Measurements from ENCODE around the gene MS4A7. TPM values are rescaled to one million over a fixed set of nuclear protein-coding genes. Genes with fewer than 3 reads are reported as not detected.

Gene MS4A7
- total and polyA plus RNA-seq, 11 donors, result 2.7 to 57.1 (median 8.3) TPM

- intact Hi-C loops (cut with DNase I), result no loop called here
- no peak for TF ChIP-seq POLR2A (IDR thresholded peaks at IDR 0.05)
- TF ChIP-seq, protein P1, sequence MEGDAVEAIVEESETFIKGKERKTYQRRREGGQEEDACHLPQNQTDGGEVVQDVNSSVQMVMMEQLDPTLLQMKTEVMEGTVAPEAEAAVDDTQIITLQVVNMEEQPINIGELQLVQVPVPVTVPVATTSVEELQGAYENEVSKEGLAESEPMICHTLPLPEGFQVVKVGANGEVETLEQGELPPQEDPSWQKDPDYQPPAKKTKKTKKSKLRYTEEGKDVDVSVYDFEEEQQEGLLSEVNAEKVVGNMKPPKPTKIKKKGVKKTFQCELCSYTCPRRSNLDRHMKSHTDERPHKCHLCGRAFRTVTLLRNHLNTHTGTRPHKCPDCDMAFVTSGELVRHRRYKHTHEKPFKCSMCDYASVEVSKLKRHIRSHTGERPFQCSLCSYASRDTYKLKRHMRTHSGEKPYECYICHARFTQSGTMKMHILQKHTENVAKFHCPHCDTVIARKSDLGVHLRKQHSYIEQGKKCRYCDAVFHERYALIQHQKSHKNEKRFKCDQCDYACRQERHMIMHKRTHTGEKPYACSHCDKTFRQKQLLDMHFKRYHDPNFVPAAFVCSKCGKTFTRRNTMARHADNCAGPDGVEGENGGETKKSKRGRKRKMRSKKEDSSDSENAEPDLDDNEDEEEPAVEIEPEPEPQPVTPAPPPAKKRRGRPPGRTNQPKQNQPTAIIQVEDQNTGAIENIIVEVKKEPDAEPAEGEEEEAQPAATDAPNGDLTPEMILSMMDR (IDR thresholded peaks at IDR 0.05), result no peak
- 79 to 92% (median 82%) methylated on average over 3 of the region's 3 CpGs for WGBS, 4 donors
- peaks cover 0 to 23% (median 0%) of the 10 kb centered on the region in 12 donors for H3K4me1 ChIP-seq
- no peaks in the 10 kb centered on the region for H3K36me3 ChIP-seq
- H3K27me3 ChIP-seq, result peaks cover 0 to 5% (median 0%) of the 10 kb centered on the region in 9 donors
- no peaks in the 10 kb centered on the region for H3K9me3 ChIP-seq
- DNase-seq, result no peak
- no peak overlapping the region for H3K27ac ChIP-seq
- no peak overlapping the region for H3K4me3 ChIP-seq
- ATAC-seq, result no peak
Observed at GRCh38 chr11:60372767-60373166, 5.6 kb upstream of the MS4A7 start.

DNA sequence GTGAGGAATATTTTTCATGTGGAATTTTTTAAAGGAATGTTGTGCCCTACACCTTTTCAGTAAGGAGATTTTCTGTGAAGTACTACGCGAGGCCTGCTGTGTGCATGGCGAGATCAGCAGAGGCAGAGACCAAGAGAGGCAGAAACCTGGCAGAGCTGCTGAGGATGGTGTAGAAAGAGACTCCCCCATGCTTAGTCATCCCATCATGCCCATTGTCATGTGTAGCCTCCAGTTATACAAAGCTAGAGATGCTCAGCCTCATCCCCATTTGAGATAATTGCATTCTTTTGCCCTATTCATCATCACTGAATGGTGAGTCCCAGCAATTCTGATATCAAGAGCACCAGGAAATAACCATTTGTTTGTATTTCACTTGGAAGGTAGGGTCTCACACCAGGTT lies 3.0 kb upstream of the MS4A7 start:
- TF ChIP-seq, protein P1 (IDR thresholded peaks at IDR 0.05), result no peak
- no peak for TF ChIP-seq POLR2A (IDR thresholded peaks at IDR 0.05)
- Histone ChIP-seq H3K27ac (no peak overlapping the region), H3K36me3 (no peaks in the 10 kb centered on the region), H3K4me1 (peaks cover 0 to 23% (median 0%) of the 10 kb centered on the region in 12 donors), H3K9me3 (no peaks in the 10 kb centered on the region), H3K4me3 (no peak overlapping the region), H3K27me3 (peaks cover 0 to 1% (median 0%) of the 10 kb centered on the region in 9 donors)
- DNase-seq (no peak), ATAC-seq (no peak)
- WGBS, 4 donors, result 84 to 90% (median 89%) methylated on average over 3 of the region's 3 CpGs
- intact Hi-C loops (cut with DNase I), result no loop called here

- Histone ChIP-seq H3K9me3 (no peaks in the 10 kb centered on the region), H3K4me1 (peaks cover 0 to 23% (median 0%) of the 10 kb centered on the region in 12 donors), H3K36me3 (no peaks in the 10 kb centered on the region), H3K4me3 (no peak overlapping the region), H3K27me3 (no peaks in the 10 kb centered on the region), H3K27ac (peak overlapping the region in 2 of 12 donors; percentile 49 to 88)
- 82 to 93% (median 88%) methylated on average over 3 of the region's 3 CpGs for whole genome bisulfite sequencing, 4 donors
- DNase-seq, result no peak
- no peak for ATAC-seq
- intact Hi-C loops (cut with DNase I), result no loop called here
- TF ChIP-seq, protein P1 (IDR thresholded peaks at IDR 0.05), result no peak
- TF ChIP-seq POLR2A (IDR thresholded peaks at IDR 0.05), result no peak
Observed at GRCh38 chr11:60376601-60377000, 1.7 kb upstream of the MS4A7 start.

DNA sequence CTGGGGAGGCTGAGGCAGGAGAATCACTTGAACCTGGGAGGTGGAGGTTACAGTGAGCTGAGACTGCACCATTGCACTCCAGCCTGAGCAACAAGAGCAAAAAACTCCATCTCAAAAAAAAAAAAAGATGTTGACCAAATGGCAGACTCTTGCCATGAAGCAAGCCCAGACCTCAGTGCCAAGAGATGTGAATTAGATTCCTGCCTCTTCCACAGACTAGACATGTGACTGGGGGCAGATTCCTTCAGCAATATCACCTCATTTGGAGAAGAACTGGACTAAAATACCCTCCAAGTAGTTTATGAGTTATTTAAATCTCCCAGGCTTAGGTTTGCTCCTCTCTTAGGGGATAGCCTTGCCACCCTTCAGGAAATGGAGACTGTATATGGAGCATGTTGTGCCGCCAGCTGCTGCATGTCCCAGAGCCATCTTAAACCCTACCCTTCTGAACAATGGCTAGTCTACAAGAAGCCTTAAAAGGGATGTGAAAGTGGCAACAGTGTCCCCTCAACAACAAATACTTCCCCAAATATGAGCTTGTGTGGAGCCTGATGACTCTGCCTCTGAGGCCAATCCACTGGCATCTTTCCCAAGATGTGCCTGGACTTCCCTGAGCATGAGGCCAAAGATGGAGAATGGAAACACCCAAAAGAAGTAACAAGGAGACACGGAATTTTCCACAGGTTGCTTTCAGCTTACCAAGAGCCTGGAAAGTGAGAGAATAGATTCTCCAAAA lies 763 bp upstream of the MS4A7 start:
- Histone ChIP-seq H3K4me3 (peak overlapping the region in 1 of 12 donors; percentile 56), H3K4me1 (peaks cover 0 to 21% (median 0%) of the 10 kb centered on the region in 12 donors), H3K36me3 (no peaks in the 10 kb centered on the region), H3K27me3 (no peaks in the 10 kb centered on the region), H3K27ac (peak overlapping the region in 4 of 12 donors; percentile 2 to 88 (median 39)), H3K9me3 (no peaks in the 10 kb centered on the region)
- WGBS, 4 donors, result 79 to 88% (median 84%) methylated on average over 2 of the region's 2 CpGs
- TF ChIP-seq, protein P1 (IDR thresholded peaks at IDR 0.05), result no peak
- no peak for TF ChIP-seq POLR2A (IDR thresholded peaks at IDR 0.05)
- peak; percentile 71 to 83 (median 74) for ATAC-seq
- intact Hi-C loops (cut with DNase I), result no loop called here
- DNase-seq, result peak in 4 of 5 donors; percentile 48 to 62 (median 55)
